Cardiac fibroblast (primary cell): ENCODE results near the gene RPS6KC1.

Experiments used
- DNase-seq, 2 donors: peaks; one replicate each; pipeline versions ENCODE4 v3.0.0 to v3.0.0-alpha.2; 2010; ENCODE audit warnings: low read depth in 2 of 2
- H3K4me3 ChIP-seq, 2 donors: replicated peaks in 1 of 2; 1 replicate in 1 of 2; 2 replicates in 1 of 2; pipeline ENCODE4 v1.5.1; 2011; ENCODE audit warnings: low read depth in 2 of 2, low read length in 2 of 2, mild to moderate bottlenecking in 2 of 2, moderate library complexity in 1 of 2
- CTCF ChIP-seq: IDR thresholded peaks from one replicate; pipeline ENCODE4 v1.5.1; 2011; ENCODE audit warnings: low read depth, mild to moderate bottlenecking, low read length, inconsistent platforms

The RPS6KC1 gene

GRCh38 chr1:213264531-213264930 lies 213.5 kb downstream of the RPS6KC1 start:
- no peak for DNase-seq
- H3K4me3 ChIP-seq, result no peak overlapping the region
- TF ChIP-seq CTCF, result no peak

- DNase-seq, result no peak
- no peak for TF ChIP-seq CTCF
- H3K4me3 ChIP-seq, result no peak overlapping the region
These were observed 216.1 kb downstream of the RPS6KC1 start for GRCh38 chr1:213266983-213267772.

GRCh38 chr1:213268221-213268620 lies 217.2 kb downstream of the RPS6KC1 start:
- no peak for TF ChIP-seq CTCF
- peak in 1 of 2 donors; percentile 44 for DNase-seq
- H3K4me3 ChIP-seq, result no peak overlapping the region

GRCh38 chr1:213269829-213270228 lies 218.8 kb downstream of the RPS6KC1 start:
- no peak overlapping the region for H3K4me3 ChIP-seq
- no peak for DNase-seq
- no peak for TF ChIP-seq CTCF

GRCh38 chr1:213273546-213273945 lies 222.5 kb downstream of the RPS6KC1 start:
- no peak for TF ChIP-seq CTCF
- DNase-seq, result peak in 1 of 2 donors; percentile 8
- H3K4me3 ChIP-seq, result no peak overlapping the region

GRCh38 chr1:213274140-213274539 lies 223.1 kb downstream of the RPS6KC1 start:
- DNase-seq, result no peak
- TF ChIP-seq CTCF, result no peak
- no peak overlapping the region for H3K4me3 ChIP-seq

GRCh38 chr1:213275293-213275692 lies 224.3 kb downstream of the RPS6KC1 start:
- TF ChIP-seq CTCF, result no peak
- H3K4me3 ChIP-seq, result no peak overlapping the region
- DNase-seq, result no peak
